ENCODE results near the gene TRAPPC3L.

TRAPPC3L gene

GRCh38 chr6:116524236-116524635, 21.2 kb downstream of the TRAPPC3L start:
- H3K4me1 ChIP-seq (ENCODE audit: control insufficient read depth, low read length) = no peaks in the 10 kb centered on the region
- H3F3A ChIP-seq (ENCODE audit: control insufficient read depth, insufficient read depth) = no peaks in the 10 kb centered on the region
- no peak for TF ChIP-seq CTCF (IDR thresholded peaks at IDR 0.05; ENCODE audit: low read depth, low read length, poor library complexity, severe bottlenecking)
- no peak for TF ChIP-seq EZH2phosphoT487 (IDR thresholded peaks at IDR 0.05; ENCODE audit: borderline replicate concordance, low read length)
- no peaks in the 10 kb centered on the region for H4K20me1 ChIP-seq (ENCODE audit: control insufficient read depth, insufficient read depth, low read depth, low read length)
- H3K4me3 ChIP-seq (ENCODE audit: low read length) = no peak overlapping the region
- H3K36me3 ChIP-seq (ENCODE audit: control insufficient read depth, low read length) = no peaks in the 10 kb centered on the region
- no peak overlapping the region for H3K27ac ChIP-seq (ENCODE audit: low read depth, low read length)
- no peaks in the 10 kb centered on the region for H3K9me2 ChIP-seq (replicated peaks; ENCODE audit: control insufficient read depth, low read length)
- H3K4me2 ChIP-seq (ENCODE audit: low read length) = no peak overlapping the region
- H3K79me2 ChIP-seq (ENCODE audit: control insufficient read depth, low read length) = no peaks in the 10 kb centered on the region
- no peaks in the 10 kb centered on the region for H3K9me3 ChIP-seq (ENCODE audit: control insufficient read depth, insufficient read depth, low read length)
- peaks cover 10% of the 10 kb centered on the region for H3K27me3 ChIP-seq (ENCODE audit: control insufficient read depth, low read length)

GRCh38 chr6:116522896-116523295, 22.6 kb downstream of the TRAPPC3L start:
- Histone ChIP-seq H3K27me3 (ENCODE audit: control insufficient read depth, low read length) (peaks cover 9% of the 10 kb centered on the region), H3K9me2 (replicated peaks; ENCODE audit: control insufficient read depth, low read length) (no peaks in the 10 kb centered on the region), H3K4me2 (ENCODE audit: low read length) (no peak overlapping the region), H3K4me1 (ENCODE audit: control insufficient read depth, low read length) (no peaks in the 10 kb centered on the region), H3K27ac (ENCODE audit: low read depth, low read length) (no peak overlapping the region), H3K9me3 (ENCODE audit: control insufficient read depth, insufficient read depth, low read length) (no peaks in the 10 kb centered on the region), H3F3A (ENCODE audit: control insufficient read depth, insufficient read depth) (no peaks in the 10 kb centered on the region), H3K36me3 (ENCODE audit: control insufficient read depth, low read length) (no peaks in the 10 kb centered on the region), H4K20me1 (ENCODE audit: control insufficient read depth, insufficient read depth, low read depth, low read length) (no peaks in the 10 kb centered on the region), H3K79me2 (ENCODE audit: control insufficient read depth, low read length) (no peaks in the 10 kb centered on the region), H3K4me3 (ENCODE audit: low read length) (no peak overlapping the region)
- no peak for TF ChIP-seq CTCF (IDR thresholded peaks at IDR 0.05; ENCODE audit: low read depth, low read length, poor library complexity, severe bottlenecking)

DNA sequence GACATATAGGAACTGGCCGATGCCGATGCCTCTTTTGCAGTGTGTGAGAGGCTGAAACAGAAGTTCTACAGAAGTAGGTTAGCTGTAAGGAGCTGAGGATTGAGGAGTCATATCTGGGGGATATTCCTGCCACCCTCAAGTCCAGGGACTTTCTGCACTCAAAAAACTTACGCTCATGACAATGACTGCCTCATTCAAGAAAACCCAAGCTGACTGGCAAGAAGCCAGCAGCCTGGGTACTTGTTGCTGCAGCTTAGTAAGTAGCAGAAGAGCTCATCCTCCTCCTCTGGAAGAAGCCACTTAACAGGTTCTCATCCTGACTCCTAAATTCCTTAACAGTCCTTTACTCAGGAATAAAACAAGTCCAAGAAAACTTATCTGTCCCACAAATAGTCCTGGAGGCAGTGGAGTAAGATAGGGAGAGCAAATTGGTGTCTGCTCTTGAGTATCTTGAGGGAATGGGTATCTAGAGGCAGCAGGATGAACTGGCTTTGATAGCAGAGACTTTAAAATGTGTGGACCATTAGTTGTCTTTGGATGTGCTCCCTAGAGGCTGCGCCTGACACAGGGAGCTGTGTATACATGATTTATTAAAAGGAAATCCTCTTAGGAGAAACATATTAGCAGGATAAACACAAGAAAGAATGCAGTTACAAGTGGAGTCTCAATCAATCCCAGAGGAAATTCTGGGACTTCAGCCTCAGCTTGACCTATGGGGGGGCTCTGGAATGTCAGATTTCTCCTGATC, 26.7 kb downstream of the TRAPPC3L start:
- H3K27me3 ChIP-seq (ENCODE audit: control insufficient read depth, low read length) = peaks cover 5% of the 10 kb centered on the region
- H3K4me2 ChIP-seq (ENCODE audit: low read length) = no peak overlapping the region
- H3K9me2 ChIP-seq (replicated peaks; ENCODE audit: control insufficient read depth, low read length) = no peaks in the 10 kb centered on the region
- H3K4me1 ChIP-seq (ENCODE audit: control insufficient read depth, low read length) = no peaks in the 10 kb centered on the region
- no peak overlapping the region for H3K27ac ChIP-seq (ENCODE audit: low read depth, low read length)
- no peaks in the 10 kb centered on the region for H3K9me3 ChIP-seq (ENCODE audit: control insufficient read depth, insufficient read depth, low read length)
- H3K4me3 ChIP-seq (ENCODE audit: low read length) = no peak overlapping the region
- no peak for TF ChIP-seq CTCF (IDR thresholded peaks at IDR 0.05; ENCODE audit: low read depth, low read length, poor library complexity, severe bottlenecking)
- no peak for TF ChIP-seq EZH2phosphoT487 (IDR thresholded peaks at IDR 0.05; ENCODE audit: borderline replicate concordance, low read length)
- no peaks in the 10 kb centered on the region for H4K20me1 ChIP-seq (ENCODE audit: control insufficient read depth, insufficient read depth, low read depth, low read length)
- no peaks in the 10 kb centered on the region for H3K79me2 ChIP-seq (ENCODE audit: control insufficient read depth, low read length)
- H3K36me3 ChIP-seq (ENCODE audit: control insufficient read depth, low read length) = no peaks in the 10 kb centered on the region
- no peaks in the 10 kb centered on the region for H3F3A ChIP-seq (ENCODE audit: control insufficient read depth, insufficient read depth)

Data from DOHH2 (cell line).